Measurements from ENCODE around the gene AACS. TPM values are rescaled to one million over a fixed set of nuclear protein-coding genes. Genes with fewer than 3 reads are reported as not detected.

The AACS gene
- total RNA-seq, 6 experiments from 2014 or later: 3.2 to 11.3 (median 4.8) TPM

DNA sequence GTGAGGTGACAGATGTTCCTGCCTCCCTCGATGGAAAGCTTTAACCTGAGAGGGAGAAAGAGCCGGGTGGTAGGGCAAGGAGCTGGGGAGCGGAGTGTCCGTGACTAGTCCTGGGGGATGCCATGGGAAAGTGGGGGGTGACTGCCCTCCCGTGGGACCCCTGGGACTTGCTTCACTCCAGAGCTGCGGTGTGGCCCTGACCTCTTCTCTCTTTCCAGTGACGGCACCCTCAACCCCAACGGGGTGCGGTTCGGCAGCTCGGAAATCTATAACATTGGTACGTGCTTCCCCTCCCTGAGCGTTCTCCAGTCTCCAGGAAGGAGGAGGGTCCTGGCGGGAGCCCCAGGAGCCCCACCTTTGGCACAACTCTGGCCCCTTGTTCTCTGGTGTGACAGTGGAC, 69.3 kb downstream of the AACS start:
- ATAC-seq (no peak), DNase-seq (no peak)
- TF ChIP-seq, protein P1, sequence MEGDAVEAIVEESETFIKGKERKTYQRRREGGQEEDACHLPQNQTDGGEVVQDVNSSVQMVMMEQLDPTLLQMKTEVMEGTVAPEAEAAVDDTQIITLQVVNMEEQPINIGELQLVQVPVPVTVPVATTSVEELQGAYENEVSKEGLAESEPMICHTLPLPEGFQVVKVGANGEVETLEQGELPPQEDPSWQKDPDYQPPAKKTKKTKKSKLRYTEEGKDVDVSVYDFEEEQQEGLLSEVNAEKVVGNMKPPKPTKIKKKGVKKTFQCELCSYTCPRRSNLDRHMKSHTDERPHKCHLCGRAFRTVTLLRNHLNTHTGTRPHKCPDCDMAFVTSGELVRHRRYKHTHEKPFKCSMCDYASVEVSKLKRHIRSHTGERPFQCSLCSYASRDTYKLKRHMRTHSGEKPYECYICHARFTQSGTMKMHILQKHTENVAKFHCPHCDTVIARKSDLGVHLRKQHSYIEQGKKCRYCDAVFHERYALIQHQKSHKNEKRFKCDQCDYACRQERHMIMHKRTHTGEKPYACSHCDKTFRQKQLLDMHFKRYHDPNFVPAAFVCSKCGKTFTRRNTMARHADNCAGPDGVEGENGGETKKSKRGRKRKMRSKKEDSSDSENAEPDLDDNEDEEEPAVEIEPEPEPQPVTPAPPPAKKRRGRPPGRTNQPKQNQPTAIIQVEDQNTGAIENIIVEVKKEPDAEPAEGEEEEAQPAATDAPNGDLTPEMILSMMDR (IDR thresholded peaks at IDR 0.05): no peak
- TF ChIP-seq POLR2A (IDR thresholded peaks at IDR 0.05): no peak
- intact Hi-C loops (cut with DNase I): no loop called here
- WGBS (ENCODE audit: insufficient coverage, low coverage, low lambda C conversion rate, missing lambda C conversion rate): 60% methylated on average over 2 of the region's 14 CpGs
- Histone ChIP-seq H3K9me3 (no peaks in the 10 kb centered on the region), H3K4me3 (no peak overlapping the region), H3K36me3 (no peaks in the 10 kb centered on the region), H3K27me3 (no peaks in the 10 kb centered on the region), H3K27ac (no peak overlapping the region), H3K4me1 (no peaks in the 10 kb centered on the region)

DNA sequence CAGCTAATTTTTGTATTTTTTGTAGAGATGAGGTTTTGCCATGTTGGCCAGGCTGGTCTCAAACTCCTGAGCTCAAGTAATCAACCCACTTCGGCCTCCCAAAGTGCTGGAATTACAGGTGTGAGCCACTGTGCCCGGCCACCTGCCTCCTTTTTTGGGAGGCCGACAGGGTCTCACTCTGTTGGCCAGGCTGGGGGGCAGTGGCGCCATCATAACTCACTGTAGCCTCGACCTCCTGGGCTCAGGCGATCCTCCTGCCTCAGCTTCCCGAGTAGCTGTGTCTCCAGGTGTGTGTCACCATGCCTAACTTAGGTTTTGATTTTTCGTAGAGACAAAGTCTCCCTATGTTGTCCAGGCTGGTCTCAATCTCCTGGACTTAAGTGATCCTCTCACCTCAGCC, 70.7 kb downstream of the AACS start:
- Histone ChIP-seq H3K4me1 (no peaks in the 10 kb centered on the region), H3K27ac (no peak overlapping the region), H3K36me3 (no peaks in the 10 kb centered on the region), H3K4me3 (no peak overlapping the region), H3K27me3 (no peaks in the 10 kb centered on the region), H3K9me3 (no peaks in the 10 kb centered on the region)
- intact Hi-C loops (cut with DNase I): no loop called here
- TF ChIP-seq, protein P1 (IDR thresholded peaks at IDR 0.05): no peak
- no peak for TF ChIP-seq POLR2A (IDR thresholded peaks at IDR 0.05)
- 97% methylated on average over 4 of the region's 8 CpGs for WGBS (ENCODE audit: insufficient coverage, low coverage, low lambda C conversion rate, missing lambda C conversion rate)
- ATAC-seq: no peak
- no peak for DNase-seq

DNA sequence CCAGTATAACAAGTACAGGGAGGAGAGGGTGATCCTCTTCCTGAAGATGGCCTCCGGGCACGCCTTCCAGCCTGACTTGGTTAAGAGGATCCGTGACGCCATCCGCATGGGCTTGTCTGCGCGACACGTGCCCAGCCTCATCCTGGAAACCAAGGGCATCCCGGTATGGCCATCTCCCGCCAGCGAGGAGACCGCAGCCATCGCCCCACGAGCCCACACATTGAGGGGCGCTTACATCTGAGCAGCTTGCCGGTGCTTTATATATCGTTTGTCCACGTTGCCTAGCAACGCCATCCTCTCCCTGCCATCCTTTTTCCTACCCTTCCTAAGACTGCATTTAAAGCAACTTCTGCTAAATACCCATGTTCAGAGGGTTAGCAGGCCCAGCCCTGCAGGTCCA, 71.5 kb downstream of the AACS start:
- intact Hi-C loops (cut with DNase I): no loop called here
- H3K4me1 ChIP-seq: no peaks in the 10 kb centered on the region
- TF ChIP-seq POLR2A (IDR thresholded peaks at IDR 0.05): no peak
- TF ChIP-seq, protein P1 (IDR thresholded peaks at IDR 0.05): no peak
- no peaks in the 10 kb centered on the region for H3K9me3 ChIP-seq
- no peak overlapping the region for H3K4me3 ChIP-seq
- no peaks in the 10 kb centered on the region for H3K27me3 ChIP-seq
- DNase-seq: no peak
- 96% methylated on average over 16 of the region's 19 CpGs for WGBS (ENCODE audit: insufficient coverage, low coverage, low lambda C conversion rate, missing lambda C conversion rate)
- H3K36me3 ChIP-seq: no peaks in the 10 kb centered on the region
- ATAC-seq: no peak
- H3K27ac ChIP-seq: no peak overlapping the region

DNA sequence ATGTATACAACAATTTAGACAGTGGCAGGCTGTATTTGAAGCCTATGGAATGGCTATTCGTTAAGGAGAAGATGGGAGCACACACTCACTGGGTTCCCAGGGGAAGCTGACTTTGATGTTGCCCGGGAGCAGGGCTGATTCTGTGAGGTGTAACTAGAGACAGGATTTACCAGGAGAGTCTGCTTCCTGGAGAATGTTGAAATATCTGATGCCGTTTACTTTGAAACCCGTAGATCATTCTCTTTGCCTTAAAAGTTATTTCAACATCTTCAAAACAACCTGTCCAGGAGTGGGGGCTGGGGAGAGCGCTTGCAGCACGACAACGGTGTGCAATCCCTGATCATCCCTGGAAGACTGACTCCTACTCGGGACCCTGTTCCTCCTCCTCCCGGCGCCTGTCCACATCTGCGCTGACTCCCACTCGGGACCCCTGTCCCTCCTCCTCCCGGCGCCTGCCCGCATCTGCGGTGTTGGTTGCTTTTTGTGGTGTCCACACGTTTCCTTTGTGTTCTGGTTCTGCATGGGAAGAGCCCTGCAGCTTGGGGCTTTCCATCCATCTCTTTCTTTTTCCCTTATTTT, 72.6 kb downstream of the AACS start:
- Histone ChIP-seq H3K27me3 (no peaks in the 10 kb centered on the region), H3K36me3 (no peaks in the 10 kb centered on the region), H3K4me3 (no peak overlapping the region), H3K4me1 (no peaks in the 10 kb centered on the region), H3K9me3 (no peaks in the 10 kb centered on the region), H3K27ac (no peak overlapping the region)
- DNase-seq (no peak), ATAC-seq (no peak)
- TF ChIP-seq POLR2A (IDR thresholded peaks at IDR 0.05): no peak
- TF ChIP-seq, protein P1 (IDR thresholded peaks at IDR 0.05): no peak
- intact Hi-C loops (cut with DNase I): no loop called here
- 80% methylated on average over 9 of the region's 17 CpGs for WGBS (ENCODE audit: insufficient coverage, low coverage, low lambda C conversion rate, missing lambda C conversion rate)

Measured in right lobe of liver (tissue), 6 donors.